OCI-LY3 (cell line): ENCODE results near the gene CHD5.

Experiments
- EZH2phosphoT487 ChIP-seq: fragments of 200-600 bp; shearing (Covaris generic); IDR thresholded peaks from 2 replicates; pipeline ENCODE4 v1.6.1; 2018; ENCODE audit warnings: antibody characterized with exemption, mixed run types, low read depth
- TF ChIP-seq, protein P1 (sequence below): fragments of 200-600, 300-600 bp; sonication (generic); IDR thresholded peaks from 2 replicates; pipeline ENCODE4 v1.5.1; 2014; ENCODE audit warnings: antibody characterized with exemption, low read length, low read depth

DNA sequence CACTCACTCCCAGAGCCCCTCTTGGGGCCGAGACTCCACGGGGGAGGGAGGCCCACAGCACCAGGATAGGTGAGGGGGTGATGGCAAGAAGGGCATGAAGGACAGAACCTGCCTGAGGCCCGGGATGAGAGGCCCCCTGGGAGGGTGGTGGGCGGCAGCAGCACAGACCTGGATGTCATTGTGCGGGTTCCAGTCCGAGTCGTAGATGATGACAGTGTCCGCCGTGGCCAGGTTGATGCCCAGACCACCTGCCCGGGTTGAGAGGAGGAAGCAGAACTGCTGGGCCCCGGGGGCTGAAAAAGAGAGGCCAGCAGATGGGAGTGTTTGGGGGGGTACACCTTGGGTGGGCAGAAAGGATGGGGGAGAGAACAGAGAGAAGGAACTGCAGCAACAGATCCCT lies 50.1 kb downstream of the CHD5 start:
- TF ChIP-seq, protein P1, sequence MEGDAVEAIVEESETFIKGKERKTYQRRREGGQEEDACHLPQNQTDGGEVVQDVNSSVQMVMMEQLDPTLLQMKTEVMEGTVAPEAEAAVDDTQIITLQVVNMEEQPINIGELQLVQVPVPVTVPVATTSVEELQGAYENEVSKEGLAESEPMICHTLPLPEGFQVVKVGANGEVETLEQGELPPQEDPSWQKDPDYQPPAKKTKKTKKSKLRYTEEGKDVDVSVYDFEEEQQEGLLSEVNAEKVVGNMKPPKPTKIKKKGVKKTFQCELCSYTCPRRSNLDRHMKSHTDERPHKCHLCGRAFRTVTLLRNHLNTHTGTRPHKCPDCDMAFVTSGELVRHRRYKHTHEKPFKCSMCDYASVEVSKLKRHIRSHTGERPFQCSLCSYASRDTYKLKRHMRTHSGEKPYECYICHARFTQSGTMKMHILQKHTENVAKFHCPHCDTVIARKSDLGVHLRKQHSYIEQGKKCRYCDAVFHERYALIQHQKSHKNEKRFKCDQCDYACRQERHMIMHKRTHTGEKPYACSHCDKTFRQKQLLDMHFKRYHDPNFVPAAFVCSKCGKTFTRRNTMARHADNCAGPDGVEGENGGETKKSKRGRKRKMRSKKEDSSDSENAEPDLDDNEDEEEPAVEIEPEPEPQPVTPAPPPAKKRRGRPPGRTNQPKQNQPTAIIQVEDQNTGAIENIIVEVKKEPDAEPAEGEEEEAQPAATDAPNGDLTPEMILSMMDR = no peak
- no peak for TF ChIP-seq EZH2phosphoT487
